K562 (cell line): ENCODE measurements around the gene DACT3. TPM values are rescaled to one million over a fixed set of nuclear protein-coding genes. Genes with fewer than 3 reads are reported as not detected.
A peak's percentile ranks its signal among the peaks of the same experiment; 100 is the strongest.

Experiments used
- E2F8 ChIP-seq: fragments of 450-650 bp; IDR thresholded peaks from 2 replicates; pipeline ENCODE4 v1.7.1; 2018; ENCODE audit warnings: mild to moderate bottlenecking, low read depth; ENCODE audit not compliant: partially characterized antibody
- FIP1L1 ChIP-seq: fragments of 200-400 bp; formaldehyde crosslinking; IDR thresholded peaks from 2 replicates; pipeline ENCODE4 v1.6.1; 2018; ENCODE audit warnings: mild to moderate bottlenecking, low read depth, low read length; ENCODE audit not compliant: poor library complexity, severe bottlenecking
- GMEB1 ChIP-seq: fragments of 250-450 bp; sonication (Bioruptor Pico); IDR thresholded peaks from 2 replicates; pipeline ENCODE4 v1.4.0; 2020; ENCODE audit warnings: mild to moderate bottlenecking
- HOMEZ ChIP-seq: fragments of 250-450 bp; sonication (Bioruptor Pico); IDR thresholded peaks from 2 replicates; pipeline ENCODE4 v1.4.0; 2020; ENCODE audit warnings: mild to moderate bottlenecking, moderate library complexity
- JUND ChIP-seq, 2 experiments: IDR thresholded peaks; 2 replicates in 1 of 2; 3 replicates in 1 of 2; pipeline ENCODE4 v1.6.1; 2011; ENCODE audit warnings: borderline replicate concordance in 2 of 2, low read depth in 2 of 2, low read length in 2 of 2, improper control_type of control experiment in 1 of 2, missing biosample characterization in 1 of 2, missing genetic modification characterization in 1 of 2, missing genetic modification reagents in 1 of 2
- NR2C1 ChIP-seq, 2 experiments: fragments of 450-650 bp; IDR thresholded peaks; 2 replicates each; pipeline ENCODE4 v1.6.1; 2017; ENCODE audit warnings: mild to moderate bottlenecking in 2 of 2, antibody characterized with exemption in 1 of 2, inconsistent platforms in 1 of 2, missing compliant biosample characterization in 1 of 2, missing genetic modification characterization in 1 of 2
- RCOR1 ChIP-seq, 2 experiments: IDR thresholded peaks; 2 replicates each; pipeline ENCODE4 v1.6.1; 2012; ENCODE audit warnings: low read depth in 2 of 2, low read length in 2 of 2, borderline replicate concordance in 1 of 2, improper control_type of control experiment in 1 of 2
- SMARCA4 ChIP-seq: fragments of 450-650 bp; IDR thresholded peaks from 2 replicates; pipeline ENCODE4 v1.6.1; 2016
- TEAD4 ChIP-seq, 2 experiments: sonication (generic) in 1 of 2; formaldehyde crosslinking in 1 of 2; IDR thresholded peaks; 2 replicates each; pipeline versions ENCODE4 v1.6.1 to v1.8.0; 2012 to 2022; ENCODE audit warnings: borderline replicate concordance in 1 of 2, inconsistent platforms in 1 of 2, low read length in 1 of 2, mild to moderate bottlenecking in 1 of 2, missing genetic modification reagents in 1 of 2
- TGIF2 ChIP-seq: sonication (generic); formaldehyde crosslinking; IDR thresholded peaks from 2 replicates; pipeline ENCODE4 v1.8.1; 2022; ENCODE audit warnings: mild to moderate bottlenecking, missing genetic modification reagents, moderate library complexity
- ZC3H11A ChIP-seq: IDR thresholded peaks from 2 replicates; pipeline ENCODE4 v1.6.1; 2012; ENCODE audit warnings: low read depth, low read length, improper control_type of control experiment
- ZNF133 ChIP-seq: fragments of 250-450 bp; sonication (Bioruptor Pico); IDR thresholded peaks from 2 replicates; pipeline ENCODE4 v1.4.0; 2020; ENCODE audit warnings: mild to moderate bottlenecking
- ZNF274 ChIP-seq: IDR thresholded peaks from 2 replicates; pipeline ENCODE4 v1.6.1; 2011; ENCODE audit warnings: low read depth, mild to moderate bottlenecking, low read length, moderate library complexity, borderline replicate concordance
- ZNF282 ChIP-seq: sonication (generic); formaldehyde crosslinking; IDR thresholded peaks from 2 replicates; pipeline ENCODE4 v1.8.1; 2023; ENCODE audit warnings: missing genetic modification reagents
- ZNF449 ChIP-seq: fragments of 250-450 bp; sonication (Bioruptor Pico); IDR thresholded peaks from 2 replicates; pipeline ENCODE4 v1.8.0; 2022; ENCODE audit warnings: moderate library complexity, mild to moderate bottlenecking, inconsistent platforms
- ZNF512 ChIP-seq: IDR thresholded peaks from 2 replicates; pipeline ENCODE4 v1.6.1; 2016; ENCODE audit warnings: missing genetic modification characterization, missing compliant biosample characterization
- polyA plus RNA-seq, 8 experiments: library from polyadenylated mRNA; depleted of rRNA in 4 of 8; stranded (reverse) in 5 of 8; unstranded in 3 of 8; fragments of >200 nt; fragmentation: Nextera tagmentation in 2 of 8; fragmentation: Illumina TruSeq in 1 of 8; extraction: Ambion mirVana in 2 of 8; extraction: Trizol in 1 of 8; gene quantifications; 2 replicates each; pipeline versions ENCODE4 v1.2.1 to v1.2.3, GENCODE V29; 2011 to 2014; ENCODE audit warnings: inconsistent platforms in 1 of 8, missing spikeins in 1 of 8
- total RNA-seq, 7 experiments: library from RNA; depleted of rRNA in 6 of 7; stranded (reverse); fragments of >200 nt in 6 of 7; fragmentation: Illumina TruSeq in 2 of 7; extraction: Trizol in 2 of 7; gene quantifications; 2 replicates each; pipeline versions ENCODE4 v1.2.1 to v1.2.3, GENCODE V29; 2011 to 2021; ENCODE audit warnings: low replicate concordance in 1 of 7

Gene DACT3
- total and polyA plus RNA-seq, 9 of the 15 experiments (the other 6 are each of a cell fraction or from before 2014, with no cell fraction given) = 0.67 to 6.5 (median 3.5) TPM

- no peak for TF ChIP-seq HOMEZ (CRISPR knock-in tag)
- TF ChIP-seq ZNF274 = no peak
- TF ChIP-seq ZNF449 (CRISPR knock-in tag) = no peak
- TF ChIP-seq ZNF282 (CRISPR knock-in tag) = 0 out of 2 replicates have a peak, but pooled peaks have one; percentile 74
- no peak for TF ChIP-seq NR2C1 (IDR thresholded peaks at IDR 0.05)
- no peak for TF ChIP-seq NR2C1 (tag; IDR thresholded peaks at IDR 0.05)
- TF ChIP-seq TGIF2 (CRISPR knock-in tag) = no peak
- TF ChIP-seq RCOR1 (IDR thresholded peaks at IDR 0.05; ENCODE audit: borderline replicate concordance in 1 of 2, low read depth in 2 of 2, low read length in 2 of 2) = peak in 1 of 2 experiments; percentile 57; a peak in 1 of 4 replicates
- TF ChIP-seq E2F8 = no peak
- no peak for TF ChIP-seq ZC3H11A
- peak; percentile 26; the same call in 1 of the 2 replicates for TF ChIP-seq JUND (IDR thresholded peaks at IDR 0.05; ENCODE audit: borderline replicate concordance, low read depth, low read length)
- TF ChIP-seq JUND (tag; IDR thresholded peaks at IDR 0.05; ENCODE audit: borderline replicate concordance, low read depth, low read length) = no peak
- TF ChIP-seq TEAD4 (IDR thresholded peaks at IDR 0.05; ENCODE audit: low read length) = no peak
- TF ChIP-seq TEAD4 (CRISPR knock-in tag; IDR thresholded peaks at IDR 0.05; ENCODE audit: borderline replicate concordance) = no peak
- no peak for TF ChIP-seq FIP1L1
- peak; percentile 45; the same call in 1 of the 2 replicates for TF ChIP-seq SMARCA4
- TF ChIP-seq ZNF133 (CRISPR knock-in tag) = no peak
- TF ChIP-seq ZNF512 = no peak
- no peak for TF ChIP-seq GMEB1
Measured at GRCh38 chr19:46704379-46705076, 43.5 kb upstream of the DACT3 start (continued).
